Measurements from ENCODE around the gene ABRACL. TPM values are rescaled to one million over a fixed set of nuclear protein-coding genes. Genes with fewer than 3 reads are reported as not detected.

ABRACL gene
- 10 to 100 TPM; 36.4 to 39.9 (median 37.5) TPM for total RNA-seq
- total RNA-seq (2013) = 83.9 TPM

GRCh38 chr6:139028658-139029469, at the start of gene ABRACL:
TSS of gene ABRACL (plus strand) at chr6:139028745. CDS start at chr6:139034161, 5,416 bp downstream.
- Histone ChIP-seq H3K36me3 (ENCODE audit: control insufficient read depth, insufficient read depth, low read length) (peaks cover 4% of the 10 kb centered on the region), H3K4me3 (ENCODE audit: low read length) (peak within 1 kb of the TSS; percentile 99), H3K27me3 (ENCODE audit: control insufficient read depth, insufficient read depth, low read length) (no peaks in the 10 kb centered on the region), H3K9me3 (ENCODE audit: control insufficient read depth, insufficient read depth, low read length) (no peaks in the 10 kb centered on the region), H3K27ac (ENCODE audit: low read length) (peak within 1 kb of the TSS; percentile 91), H3K4me1 (ENCODE audit: control insufficient read depth, insufficient read depth, low read length) (peaks cover 23% of the 10 kb centered on the region)
- ATAC-seq (peak; percentile 64 to 80 (median 68)), DNase-seq (peak; percentile 47 to 88)
- Mint-ChIP-seq H3K27me3 (ENCODE audit: low read depth in 2 of 2) (no peaks in the 10 kb centered on the region), H3K4me3 (no peak within 1 kb of the TSS), H3K27ac (peak within 1 kb of the TSS in 1 of 2 donors; percentile 65), H3K4me1 (peaks cover 24 to 32% of the 10 kb centered on the region in 2 donors), H3K9me3 (no peaks in the 10 kb centered on the region), H3K36me3 (no peaks in the 10 kb centered on the region)
- under 1% methylated on average over 77 of the region's 77 CpGs for WGBS (ENCODE audit: insufficient coverage)
- intact Hi-C loops (cut with micrococcal nuclease) = loop anchor here (5.0 kb wide), 1 partner anchor 348 kb away; no protein-coding TSS in a partner anchor
- no peak for TF ChIP-seq CTCF (IDR thresholded peaks at IDR 0.05)

- Histone ChIP-seq H3K27me3 (ENCODE audit: control insufficient read depth, insufficient read depth, low read length) (no peaks in the 10 kb centered on the region), H3K9me3 (ENCODE audit: control insufficient read depth, insufficient read depth, low read length) (no peaks in the 10 kb centered on the region), H3K27ac (ENCODE audit: low read length) (no peak overlapping the region), H3K4me3 (ENCODE audit: low read length) (no peak overlapping the region), H3K4me1 (ENCODE audit: control insufficient read depth, insufficient read depth, low read length) (peaks cover 8% of the 10 kb centered on the region), H3K36me3 (ENCODE audit: control insufficient read depth, insufficient read depth, low read length) (no peaks in the 10 kb centered on the region)
- 87% methylated on average over 2 of the region's 2 CpGs for WGBS (ENCODE audit: insufficient coverage)
- ATAC-seq (no peak), DNase-seq (no peak)
- intact Hi-C loops (cut with micrococcal nuclease) = no loop called here
- no peak overlapping the region for H3K4me3 Mint-ChIP-seq
- H3K36me3 Mint-ChIP-seq = no peaks in the 10 kb centered on the region
- H3K27me3 Mint-ChIP-seq (ENCODE audit: low read depth in 2 of 2) = no peaks in the 10 kb centered on the region
- H3K9me3 Mint-ChIP-seq = no peaks in the 10 kb centered on the region
- TF ChIP-seq CTCF (IDR thresholded peaks at IDR 0.05) = no peak
- H3K4me1 Mint-ChIP-seq = peaks cover 43% of the 10 kb centered on the region in 2 donors
- peak overlapping the region in 1 of 2 donors; percentile 3 for H3K27ac Mint-ChIP-seq
Observed at GRCh38 chr6:138979365-138979764, 49.2 kb upstream of the ABRACL start.

- intact Hi-C loops (cut with micrococcal nuclease) = no loop called here
- Mint-ChIP-seq H3K36me3 (no peaks in the 10 kb centered on the region), H3K4me3 (no peak overlapping the region), H3K27me3 (ENCODE audit: low read depth in 2 of 2) (no peaks in the 10 kb centered on the region), H3K4me1 (peaks cover 39 to 40% of the 10 kb centered on the region in 2 donors), H3K27ac (no peak overlapping the region), H3K9me3 (no peaks in the 10 kb centered on the region)
- Histone ChIP-seq H3K4me3 (ENCODE audit: low read length) (no peak overlapping the region), H3K36me3 (ENCODE audit: control insufficient read depth, insufficient read depth, low read length) (no peaks in the 10 kb centered on the region), H3K27ac (ENCODE audit: low read length) (no peak overlapping the region), H3K9me3 (ENCODE audit: control insufficient read depth, insufficient read depth, low read length) (no peaks in the 10 kb centered on the region), H3K4me1 (ENCODE audit: control insufficient read depth, insufficient read depth, low read length) (peaks cover 4% of the 10 kb centered on the region), H3K27me3 (ENCODE audit: control insufficient read depth, insufficient read depth, low read length) (no peaks in the 10 kb centered on the region)
- no peak for TF ChIP-seq CTCF (IDR thresholded peaks at IDR 0.05)
- WGBS (ENCODE audit: insufficient coverage) = 93% methylated on average over 5 of the region's 5 CpGs
- ATAC-seq (no peak), DNase-seq (no peak)
Observed at GRCh38 chr6:138979813-138980668, 48.5 kb upstream of the ABRACL start.
